ENCODE measurements around the gene CD68.

DNA sequence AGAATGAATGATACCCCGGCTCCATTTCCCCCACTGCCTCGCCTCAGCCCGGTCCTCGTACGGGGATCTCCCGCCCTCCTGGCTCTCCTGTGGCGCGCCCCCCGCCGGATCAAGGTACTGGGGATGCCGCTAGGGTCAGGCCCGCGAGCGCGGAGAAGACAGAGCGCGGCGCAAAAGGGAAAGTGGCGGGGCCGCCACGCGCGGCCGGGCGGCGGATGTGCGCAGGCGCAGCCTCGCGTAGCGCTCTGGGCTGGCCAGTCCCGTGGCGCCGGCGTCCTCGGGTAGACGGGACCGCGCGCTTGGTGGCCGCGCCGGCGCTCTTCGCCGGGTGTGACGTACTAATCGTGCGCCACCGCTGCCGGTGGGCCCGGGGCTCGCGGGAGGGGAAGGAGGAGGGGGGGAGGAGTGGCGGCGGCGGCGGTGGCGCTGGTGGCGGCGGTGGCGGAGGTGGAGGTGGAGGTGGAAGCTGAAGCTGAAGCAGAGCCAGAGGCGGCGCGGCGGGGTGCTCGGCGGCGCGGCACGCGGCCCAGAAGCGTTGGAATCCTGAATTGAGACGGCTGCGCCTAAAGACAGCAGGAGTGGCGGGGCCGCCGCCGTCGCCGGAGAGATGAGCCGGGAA, 17.7 kb upstream of the CD68 start, which contains the start of gene SENP3:
- no peak for TF ChIP-seq CTCF (IDR thresholded peaks at IDR 0.05; ENCODE audit: insufficient read depth, low read length)
- TF ChIP-seq POLR2AphosphoS5 (IDR thresholded peaks at IDR 0.05; ENCODE audit: low read depth), result peak; percentile 37; the same call in 1 of the 2 replicates
- TF ChIP-seq GABPA (IDR thresholded peaks at IDR 0.05; ENCODE audit: low read depth), result no peak

All from HL-60 (cell line).